Left ventricle myocardium inferior (tissue), 1 donor: ENCODE results near the gene MACROD2. TPM values are rescaled to one million over a fixed set of nuclear protein-coding genes. Genes with fewer than 3 reads are reported as not detected.
"Not testable (repeated sequence)": the region's sequence is repeated elsewhere in the genome, so short reads cannot be mapped to it uniquely, and the experiment has no call there.

Experiments used
- DNase-seq: peaks from one replicate; pipeline ENCODE4 v3.0.0-alpha.2; 2020
- H3K27ac ChIP-seq: fragments of 200-600 bp; replicated peaks from 2 replicates; pipeline ENCODE4 v1.8.0; 2021
- H3K27me3 ChIP-seq: fragments of 200-600 bp; 2 replicates; pipeline ENCODE4 v1.8.0; 2021; ENCODE audit warnings: low read depth
- H3K36me3 ChIP-seq: fragments of 200-600 bp; 2 replicates; pipeline ENCODE4 v1.8.0; 2021
- H3K4me1 ChIP-seq: fragments of 200-600 bp; 2 replicates; pipeline ENCODE4 v1.8.0; 2021
- H3K4me3 ChIP-seq: fragments of 200-600 bp; 2 replicates; pipeline ENCODE4 v1.8.0; 2021; ENCODE audit warnings: mild to moderate bottlenecking, moderate library complexity
- H3K9me3 ChIP-seq: fragments of 200-600 bp; replicated peaks from 2 replicates; pipeline ENCODE4 v1.8.0; 2021
- CTCF ChIP-seq: fragments of 200-600 bp; IDR thresholded peaks from 2 replicates; pipeline ENCODE4 v1.8.0; 2021; ENCODE audit warnings: antibody characterized with exemption, mild to moderate bottlenecking, borderline replicate concordance
- intact Hi-C: fragments of 100-400 bp; cut with micrococcal nuclease; formaldehyde crosslinking; loops from one replicate; pipeline ENCODE4 v1.11.0; 2022
- total RNA-seq: library from RNA; stranded (reverse); fragmentation: NEBNext Ultra II Directional; extraction: Animal tissue kit (Norgen Biotek cat#: 25700); gene quantifications from one replicate; pipeline ENCODE4 v1.2.1, GENCODE V29; 2021
- donor health status: DM: no; HTN: yes; CAD: no; lungs with severe emphysema.

The MACROD2 gene
- total RNA-seq, 1 donor from 2014 or later: 3.6 TPM

- TF ChIP-seq CTCF: no peak
Observed at GRCh38 chr20:14210146-14210545, 214.8 kb downstream of the MACROD2 start.

GRCh38 chr20:14214046-14214445, 218.7 kb downstream of the MACROD2 start:
- Histone ChIP-seq H3K4me1 (no peaks in the 10 kb centered on the region), H3K36me3 (no peaks in the 10 kb centered on the region), H3K9me3 (no peaks in the 10 kb centered on the region), H3K27ac (no peak overlapping the region), H3K27me3 (no peaks in the 10 kb centered on the region), H3K4me3 (no peak overlapping the region)
- intact Hi-C loops: no loop called here
- no peak for TF ChIP-seq CTCF
- DNase-seq: no peak

More at GRCh38 chr20:14210146-14210545, 214.8 kb downstream of the MACROD2 start:
- H3K9me3 ChIP-seq: no peaks in the 10 kb centered on the region
- no peak for DNase-seq
- no peak overlapping the region for H3K27ac ChIP-seq
- intact Hi-C loops: no loop called here
- no peak overlapping the region for H3K4me3 ChIP-seq
- no peaks in the 10 kb centered on the region for H3K36me3 ChIP-seq
- no peaks in the 10 kb centered on the region for H3K27me3 ChIP-seq
- H3K4me1 ChIP-seq: no peaks in the 10 kb centered on the region

GRCh38 chr20:14215880-14216279, 220.6 kb downstream of the MACROD2 start:
- intact Hi-C loops, H3K36me3 ChIP-seq, H3K4me1 ChIP-seq, H3K9me3 ChIP-seq, H3K27ac ChIP-seq, DNase-seq, H3K4me3 ChIP-seq, H3K27me3 ChIP-seq: not testable (repeated sequence)

GRCh38 chr20:14219801-14220461, 224.6 kb downstream of the MACROD2 start:
- intact Hi-C loops: no loop called here
- Histone ChIP-seq H3K4me1 (peaks cover 4% of the 10 kb centered on the region), H3K4me3 (no peak overlapping the region), H3K36me3 (no peaks in the 10 kb centered on the region), H3K27me3 (no peaks in the 10 kb centered on the region), H3K9me3 (no peaks in the 10 kb centered on the region), H3K27ac (no peak overlapping the region)
- DNase-seq: no peak
- no peak for TF ChIP-seq CTCF

GRCh38 chr20:14220986-14221385, 225.7 kb downstream of the MACROD2 start:
- Histone ChIP-seq H3K27ac (no peak overlapping the region), H3K9me3 (no peaks in the 10 kb centered on the region), H3K27me3 (no peaks in the 10 kb centered on the region), H3K4me3 (no peak overlapping the region), H3K4me1 (peaks cover 6% of the 10 kb centered on the region), H3K36me3 (no peaks in the 10 kb centered on the region)
- no peak for TF ChIP-seq CTCF
- intact Hi-C loops: no loop called here
- no peak for DNase-seq

GRCh38 chr20:14223806-14224205, 228.5 kb downstream of the MACROD2 start:
- no peak for TF ChIP-seq CTCF
- Histone ChIP-seq H3K27ac (no peak overlapping the region), H3K4me3 (no peak overlapping the region), H3K27me3 (no peaks in the 10 kb centered on the region), H3K9me3 (no peaks in the 10 kb centered on the region), H3K4me1 (peaks cover 8% of the 10 kb centered on the region), H3K36me3 (no peaks in the 10 kb centered on the region)
- no peak for DNase-seq
- intact Hi-C loops: no loop called here

- H3K4me1 ChIP-seq, H3K36me3 ChIP-seq, H3K27me3 ChIP-seq, H3K9me3 ChIP-seq, intact Hi-C loops, DNase-seq, H3K27ac ChIP-seq: not testable (repeated sequence)
- peak overlapping the region; percentile 60 for H3K4me3 ChIP-seq
Observed at GRCh38 chr20:14226051-14227049, 231.0 kb downstream of the MACROD2 start.
